ENCODE results near the gene MTR.

DNA sequence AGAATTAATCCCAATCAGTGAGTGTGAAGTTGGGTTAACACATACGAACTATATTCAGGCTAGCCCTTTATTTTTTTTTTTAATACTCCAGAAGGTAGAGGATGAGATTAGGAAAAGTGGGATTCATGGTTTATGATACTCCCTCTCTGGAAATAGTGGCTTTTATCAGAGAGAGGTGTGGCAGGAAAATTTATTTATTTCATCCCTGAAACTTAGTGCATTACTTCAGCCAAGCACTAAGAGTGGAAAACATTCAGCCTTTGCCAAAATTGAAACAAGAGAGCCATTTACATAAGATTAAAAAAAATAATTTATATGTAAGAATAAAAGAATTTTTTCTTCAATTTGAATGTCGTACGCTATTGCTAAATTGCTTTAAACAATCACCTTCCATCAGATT is 35.0 kb downstream of the MTR start:
- TF ChIP-seq, protein P1, sequence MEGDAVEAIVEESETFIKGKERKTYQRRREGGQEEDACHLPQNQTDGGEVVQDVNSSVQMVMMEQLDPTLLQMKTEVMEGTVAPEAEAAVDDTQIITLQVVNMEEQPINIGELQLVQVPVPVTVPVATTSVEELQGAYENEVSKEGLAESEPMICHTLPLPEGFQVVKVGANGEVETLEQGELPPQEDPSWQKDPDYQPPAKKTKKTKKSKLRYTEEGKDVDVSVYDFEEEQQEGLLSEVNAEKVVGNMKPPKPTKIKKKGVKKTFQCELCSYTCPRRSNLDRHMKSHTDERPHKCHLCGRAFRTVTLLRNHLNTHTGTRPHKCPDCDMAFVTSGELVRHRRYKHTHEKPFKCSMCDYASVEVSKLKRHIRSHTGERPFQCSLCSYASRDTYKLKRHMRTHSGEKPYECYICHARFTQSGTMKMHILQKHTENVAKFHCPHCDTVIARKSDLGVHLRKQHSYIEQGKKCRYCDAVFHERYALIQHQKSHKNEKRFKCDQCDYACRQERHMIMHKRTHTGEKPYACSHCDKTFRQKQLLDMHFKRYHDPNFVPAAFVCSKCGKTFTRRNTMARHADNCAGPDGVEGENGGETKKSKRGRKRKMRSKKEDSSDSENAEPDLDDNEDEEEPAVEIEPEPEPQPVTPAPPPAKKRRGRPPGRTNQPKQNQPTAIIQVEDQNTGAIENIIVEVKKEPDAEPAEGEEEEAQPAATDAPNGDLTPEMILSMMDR (IDR thresholded peaks at IDR 0.05), result no peak
- no peak for TF ChIP-seq EZH2 (IDR thresholded peaks at IDR 0.05; ENCODE audit: borderline replicate concordance, insufficient read depth, low read depth, low read length, poor library complexity, severe bottlenecking)
